ENCODE results near the gene TRIM60. TPM values are rescaled to one million over a fixed set of nuclear protein-coding genes. Genes with fewer than 3 reads are reported as not detected.
"Not testable (repeated sequence)": the region's sequence is repeated elsewhere in the genome, so short reads cannot be mapped to it uniquely, and the experiment has no call there.

Gene TRIM60
- total RNA-seq, 5 donors from 2014 or later (not counting 1 experiment from before 2014, with no cell fraction given), result not detected

DNA sequence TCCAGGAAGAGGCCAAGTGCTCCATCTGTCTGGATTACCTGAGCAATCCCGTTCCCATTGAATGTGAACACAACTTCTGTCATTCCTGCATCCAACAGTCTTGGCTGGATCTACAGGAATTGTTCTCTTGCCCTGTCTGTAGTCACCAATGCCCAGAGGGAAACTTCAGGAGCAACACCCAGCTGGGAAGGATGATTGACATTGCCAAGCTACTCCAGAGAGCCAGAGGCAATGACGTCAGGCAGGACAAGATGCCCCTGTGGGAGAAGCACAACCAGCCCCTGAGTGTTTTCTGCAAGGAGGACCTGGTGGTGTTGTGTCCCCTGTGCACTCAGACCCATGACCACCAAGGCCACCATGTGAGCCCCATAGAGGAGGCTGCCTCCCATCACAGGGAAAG, 21.3 kb upstream of the TRIM60 start:
- Histone ChIP-seq H3K27ac (ENCODE audit: low read length) (no peak overlapping the region), H3K27me3 (replicated peaks in 1 of 2; ENCODE audit: control insufficient read depth in 2 of 2, extremely low read depth in 1 of 2, insufficient read depth in 2 of 2, low read length in 1 of 2) (peaks cover 0 to 12% of the 10 kb centered on the region in 2 experiments), H3K4me1 (ENCODE audit: control insufficient read depth in 1 of 2, extremely low read depth in 1 of 2, insufficient read depth in 2 of 2, low read length in 2 of 2) (no peaks in the 10 kb centered on the region), H3K4me3 (ENCODE audit: control insufficient read depth in 1 of 2, extremely low read depth in 1 of 2, low read length in 1 of 2) (no peak overlapping the region), H3K36me3 (ENCODE audit: control insufficient read depth in 2 of 2, extremely low read depth in 1 of 2, insufficient read depth in 1 of 2, low read length in 1 of 2) (no peaks in the 10 kb centered on the region), H3K9me3 (no peaks in the 10 kb centered on the region)
- Mint-ChIP-seq H3K27me3 (peaks cover 6 to 9% of the 10 kb centered on the region in 2 donors), H3K4me3 (no peak overlapping the region), H3K27ac (no peak overlapping the region), H3K9me3 (no peaks in the 10 kb centered on the region), H3K4me1 (no peaks in the 10 kb centered on the region), H3K36me3 (no peaks in the 10 kb centered on the region)
- no peak for DNase-seq
- WGBS (ENCODE audit: insufficient coverage), result 90% methylated on average over 2 of the region's 2 CpGs
- ChIA-PET CTCF (no interaction called here), POLR2A (no interaction called here)
- ATAC-seq (replicated peaks in 1 of 4), result no peak

DNA sequence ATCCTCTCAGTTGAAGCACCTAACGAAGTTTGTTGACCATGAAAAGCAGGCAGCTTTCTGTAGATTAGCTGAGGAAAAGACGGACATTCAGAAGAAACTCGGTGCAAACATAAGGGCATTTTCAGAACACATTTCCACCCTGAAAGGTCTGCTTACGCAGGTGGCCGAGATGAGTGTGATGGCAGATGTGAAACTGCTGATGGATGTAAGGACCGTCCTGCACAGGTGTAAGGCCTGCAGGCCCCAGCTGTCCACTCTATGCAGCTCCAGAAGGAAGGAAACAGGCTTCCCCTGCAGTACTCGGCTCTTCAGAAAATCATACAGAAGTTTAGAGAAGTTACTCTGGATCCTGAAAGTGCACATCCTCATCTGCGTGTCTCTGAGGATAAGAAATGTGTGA, 20.8 kb upstream of the TRIM60 start:
- no peaks in the 10 kb centered on the region for H3K36me3 ChIP-seq (ENCODE audit: control insufficient read depth in 2 of 2, extremely low read depth in 1 of 2, insufficient read depth in 1 of 2, low read length in 1 of 2)
- ChIA-PET POLR2A (no interaction called here), CTCF (no interaction called here)
- H3K4me3 ChIP-seq (ENCODE audit: control insufficient read depth in 1 of 2, extremely low read depth in 1 of 2, low read length in 1 of 2), result no peak overlapping the region
- H3K9me3 ChIP-seq, result no peaks in the 10 kb centered on the region
- no peaks in the 10 kb centered on the region for H3K4me1 ChIP-seq (ENCODE audit: control insufficient read depth in 1 of 2, extremely low read depth in 1 of 2, insufficient read depth in 2 of 2, low read length in 2 of 2)
- Mint-ChIP-seq H3K36me3 (no peaks in the 10 kb centered on the region), H3K27ac (no peak overlapping the region), H3K9me3 (no peaks in the 10 kb centered on the region), H3K27me3 (peaks cover 6 to 9% of the 10 kb centered on the region in 2 donors), H3K4me3 (no peak overlapping the region), H3K4me1 (no peaks in the 10 kb centered on the region)
- DNase-seq (no peak), ATAC-seq (replicated peaks in 1 of 4) (no peak)
- H3K27ac ChIP-seq (ENCODE audit: low read length), result no peak overlapping the region
- WGBS (ENCODE audit: insufficient coverage), result 71% methylated on average over 5 of the region's 8 CpGs
- peaks cover 0 to 13% of the 10 kb centered on the region in 2 experiments for H3K27me3 ChIP-seq (replicated peaks in 1 of 2; ENCODE audit: control insufficient read depth in 2 of 2, extremely low read depth in 1 of 2, insufficient read depth in 2 of 2, low read length in 1 of 2)

DNA sequence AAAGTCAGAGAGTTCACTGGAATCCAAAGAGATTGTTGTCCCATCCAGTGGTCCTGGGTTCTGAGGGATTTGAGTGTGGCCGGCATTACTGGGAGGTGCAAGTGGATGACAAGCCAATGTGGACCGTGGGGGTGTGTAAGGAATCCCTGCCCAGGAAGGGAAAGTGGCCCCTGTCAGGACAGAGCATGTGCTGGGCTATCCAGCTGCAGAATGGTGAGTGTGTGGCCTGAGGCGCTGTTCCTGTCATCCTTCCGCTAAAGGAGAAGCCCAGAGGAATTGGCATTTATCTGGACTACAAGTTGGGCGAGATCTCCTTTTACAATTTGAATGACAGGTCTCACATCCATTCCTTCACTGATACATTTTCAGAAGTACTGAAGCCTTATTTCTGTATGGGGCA, 20.4 kb upstream of the TRIM60 start:
- no peaks in the 10 kb centered on the region for H3K4me1 ChIP-seq (ENCODE audit: control insufficient read depth in 1 of 2, extremely low read depth in 1 of 2, insufficient read depth in 2 of 2, low read length in 2 of 2)
- H3K27ac ChIP-seq (ENCODE audit: low read length), result no peak overlapping the region
- DNase-seq (no peak), ATAC-seq (replicated peaks in 1 of 4) (no peak)
- H3K36me3 ChIP-seq (ENCODE audit: control insufficient read depth in 2 of 2, extremely low read depth in 1 of 2, insufficient read depth in 1 of 2, low read length in 1 of 2), result no peaks in the 10 kb centered on the region
- H3K9me3 ChIP-seq, result no peaks in the 10 kb centered on the region
- H3K27me3 ChIP-seq (replicated peaks in 1 of 2; ENCODE audit: control insufficient read depth in 2 of 2, extremely low read depth in 1 of 2, insufficient read depth in 2 of 2, low read length in 1 of 2), result peaks cover 0 to 13% of the 10 kb centered on the region in 2 experiments
- H3K9me3 Mint-ChIP-seq, result no peaks in the 10 kb centered on the region
- H3K4me1 Mint-ChIP-seq, result no peaks in the 10 kb centered on the region
- no peaks in the 10 kb centered on the region for H3K36me3 Mint-ChIP-seq
- H3K27me3 Mint-ChIP-seq, result peaks cover 5 to 6% of the 10 kb centered on the region in 2 donors
- H3K27ac Mint-ChIP-seq, result no peak overlapping the region
- CTCF ChIA-PET, result no interaction called here
- H3K4me3 Mint-ChIP-seq, result no peak overlapping the region
- POLR2A ChIA-PET, result no interaction called here
- H3K4me3 ChIP-seq (ENCODE audit: control insufficient read depth in 1 of 2, extremely low read depth in 1 of 2, low read length in 1 of 2), result no peak overlapping the region
- WGBS (ENCODE audit: insufficient coverage), result 86% methylated on average over 2 of the region's 5 CpGs

DNA sequence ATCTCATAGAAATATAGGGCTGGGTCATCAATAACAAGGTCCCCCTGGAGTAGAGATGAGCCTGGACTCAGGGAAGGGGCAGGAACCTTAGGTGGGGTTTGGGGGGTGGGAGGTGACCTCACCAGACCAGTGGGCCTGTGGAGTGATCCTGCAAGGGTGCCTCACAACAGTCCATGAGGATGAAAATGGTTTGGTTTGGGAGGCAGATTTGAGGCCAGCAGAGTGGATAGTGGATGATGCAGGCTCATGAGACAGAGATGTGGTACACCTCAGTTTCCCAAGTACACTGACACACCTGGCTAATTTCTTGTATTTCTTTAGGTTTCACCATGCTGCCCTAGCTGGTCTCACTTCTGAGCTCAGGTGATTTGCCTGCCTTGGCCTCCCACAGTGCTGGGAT, 18.1 kb upstream of the TRIM60 start:
- H3K4me1 ChIP-seq (ENCODE audit: control insufficient read depth in 1 of 2, extremely low read depth in 1 of 2, insufficient read depth in 2 of 2, low read length in 2 of 2), result no peaks in the 10 kb centered on the region
- Mint-ChIP-seq H3K9me3 (no peaks in the 10 kb centered on the region), H3K4me3 (no peak overlapping the region), H3K27ac (no peak overlapping the region), H3K27me3 (peaks cover 0 to 6% of the 10 kb centered on the region in 2 donors), H3K4me1 (no peaks in the 10 kb centered on the region), H3K36me3 (no peaks in the 10 kb centered on the region)
- no peaks in the 10 kb centered on the region for H3K36me3 ChIP-seq (ENCODE audit: control insufficient read depth in 2 of 2, extremely low read depth in 1 of 2, insufficient read depth in 1 of 2, low read length in 1 of 2)
- CTCF ChIA-PET, result no interaction called here
- peaks cover 0 to 13% of the 10 kb centered on the region in 2 experiments for H3K27me3 ChIP-seq (replicated peaks in 1 of 2; ENCODE audit: control insufficient read depth in 2 of 2, extremely low read depth in 1 of 2, insufficient read depth in 2 of 2, low read length in 1 of 2)
- POLR2A ChIA-PET, result no interaction called here
- no peak overlapping the region for H3K4me3 ChIP-seq (ENCODE audit: control insufficient read depth in 1 of 2, extremely low read depth in 1 of 2, low read length in 1 of 2)
- no peak overlapping the region for H3K27ac ChIP-seq (ENCODE audit: low read length)
- no peaks in the 10 kb centered on the region for H3K9me3 ChIP-seq
- DNase-seq (no peak), ATAC-seq (replicated peaks in 1 of 4) (no peak)

DNA sequence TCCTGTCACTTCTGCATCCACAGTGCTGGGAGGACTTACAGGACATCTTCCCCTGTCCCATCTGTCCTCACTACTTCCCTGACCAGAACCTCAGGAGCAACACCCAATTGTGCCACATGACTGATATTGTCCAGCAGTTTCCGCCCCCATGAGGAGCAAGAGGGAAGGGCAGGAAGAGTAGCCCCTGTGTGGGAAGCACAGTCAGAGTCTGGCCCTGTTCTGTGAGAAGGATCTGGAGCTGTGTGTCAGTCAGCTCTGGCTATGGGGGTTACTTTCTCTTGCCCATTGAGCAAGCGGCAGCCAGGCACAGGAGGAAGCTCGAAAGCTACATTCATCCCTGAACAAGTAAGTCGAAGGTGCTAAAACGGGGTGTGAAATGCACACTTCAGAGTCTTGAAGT, 14.8 kb upstream of the TRIM60 start:
- no peaks in the 10 kb centered on the region for H3K27me3 Mint-ChIP-seq
- no peaks in the 10 kb centered on the region for H3K4me1 Mint-ChIP-seq

DNA sequence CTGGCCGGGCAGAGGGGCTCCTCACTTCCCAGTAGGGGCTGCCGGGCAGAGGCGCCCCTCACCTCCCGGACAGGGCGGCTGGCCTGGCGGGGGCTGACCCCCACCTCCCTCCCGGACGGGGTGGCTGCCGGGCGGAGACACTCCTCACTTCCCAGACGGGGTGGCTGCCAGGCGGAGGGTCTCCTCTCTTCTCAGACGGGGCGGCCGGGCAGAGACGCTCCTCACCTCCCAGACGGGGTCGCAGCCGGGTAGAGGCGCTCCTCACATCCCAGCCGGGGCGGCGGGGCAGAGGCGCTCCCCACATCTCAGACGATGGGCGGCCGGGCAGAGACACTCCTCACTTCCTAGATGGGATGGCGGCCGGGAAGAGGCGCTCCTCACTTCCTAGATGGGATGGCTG, 11.8 kb upstream of the TRIM60 start:
- H3K27ac ChIP-seq (ENCODE audit: low read length); H3K36me3 Mint-ChIP-seq; H3K4me3 Mint-ChIP-seq; H3K9me3 Mint-ChIP-seq; H3K9me3 ChIP-seq; POLR2A ChIA-PET; H3K4me3 ChIP-seq (ENCODE audit: control insufficient read depth in 1 of 2, extremely low read depth in 1 of 2, low read length in 1 of 2); H3K27me3 Mint-ChIP-seq; H3K4me1 Mint-ChIP-seq; H3K36me3 ChIP-seq (ENCODE audit: control insufficient read depth in 2 of 2, extremely low read depth in 1 of 2, insufficient read depth in 1 of 2, low read length in 1 of 2); ATAC-seq (replicated peaks in 1 of 4); H3K27ac Mint-ChIP-seq; CTCF ChIA-PET; H3K27me3 ChIP-seq (replicated peaks in 1 of 2; ENCODE audit: control insufficient read depth in 2 of 2, extremely low read depth in 1 of 2, insufficient read depth in 2 of 2, low read length in 1 of 2); DNase-seq; H3K4me1 ChIP-seq (ENCODE audit: control insufficient read depth in 1 of 2, extremely low read depth in 1 of 2, insufficient read depth in 2 of 2, low read length in 2 of 2): not testable (repeated sequence)
- WGBS (ENCODE audit: insufficient coverage), result 88% methylated on average over 7 of the region's 30 CpGs

More for the DNA sequence above, 14.8 kb upstream of the TRIM60 start:
- Mint-ChIP-seq H3K27ac (no peak overlapping the region), H3K36me3 (no peaks in the 10 kb centered on the region), H3K4me3 (no peak overlapping the region), H3K9me3 (no peaks in the 10 kb centered on the region)
- Histone ChIP-seq H3K36me3 (ENCODE audit: control insufficient read depth in 2 of 2, extremely low read depth in 1 of 2, insufficient read depth in 1 of 2, low read length in 1 of 2) (no peaks in the 10 kb centered on the region), H3K4me3 (ENCODE audit: control insufficient read depth in 1 of 2, extremely low read depth in 1 of 2, low read length in 1 of 2) (no peak overlapping the region), H3K4me1 (ENCODE audit: control insufficient read depth in 1 of 2, extremely low read depth in 1 of 2, insufficient read depth in 2 of 2, low read length in 2 of 2) (no peaks in the 10 kb centered on the region), H3K27me3 (replicated peaks in 1 of 2; ENCODE audit: control insufficient read depth in 2 of 2, extremely low read depth in 1 of 2, insufficient read depth in 2 of 2, low read length in 1 of 2) (peaks cover 0 to 4% of the 10 kb centered on the region in 2 experiments), H3K27ac (ENCODE audit: low read length) (no peak overlapping the region), H3K9me3 (no peaks in the 10 kb centered on the region)
- CTCF ChIA-PET, result no interaction called here
- WGBS (ENCODE audit: insufficient coverage), result 62% methylated on average over 5 of the region's 5 CpGs
- POLR2A ChIA-PET, result no interaction called here
- DNase-seq (no peak), ATAC-seq (replicated peaks in 1 of 4) (no peak)

DNA sequence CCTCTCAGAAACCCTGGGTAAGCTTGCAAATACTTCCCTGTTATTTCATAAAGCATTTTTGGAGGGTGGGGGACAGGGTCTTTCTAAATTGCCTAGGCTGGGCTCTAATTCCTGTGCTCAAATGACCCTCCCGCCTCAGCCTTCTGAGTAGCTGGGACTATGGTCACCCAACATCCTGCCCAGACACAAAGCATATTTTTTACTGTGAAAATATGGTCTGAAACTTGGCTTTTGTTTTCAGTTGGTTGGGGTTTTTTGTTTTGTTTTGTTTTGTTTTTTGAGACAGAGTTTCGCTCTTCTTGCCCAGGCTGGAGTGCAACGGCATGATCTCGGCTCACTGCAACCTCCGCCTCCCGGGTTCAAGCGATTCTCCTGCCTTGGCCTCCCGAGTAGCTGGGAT, 6.0 kb upstream of the TRIM60 start:
- H3K27me3 Mint-ChIP-seq; H3K4me1 Mint-ChIP-seq; H3K4me1 ChIP-seq (ENCODE audit: control insufficient read depth in 1 of 2, extremely low read depth in 1 of 2, insufficient read depth in 2 of 2, low read length in 2 of 2); H3K9me3 Mint-ChIP-seq; H3K36me3 ChIP-seq (ENCODE audit: control insufficient read depth in 2 of 2, extremely low read depth in 1 of 2, insufficient read depth in 1 of 2, low read length in 1 of 2); DNase-seq; POLR2A ChIA-PET; H3K4me3 Mint-ChIP-seq; ATAC-seq (replicated peaks in 1 of 4); H3K36me3 Mint-ChIP-seq; H3K4me3 ChIP-seq (ENCODE audit: control insufficient read depth in 1 of 2, extremely low read depth in 1 of 2, low read length in 1 of 2); H3K27ac Mint-ChIP-seq; H3K9me3 ChIP-seq; H3K27me3 ChIP-seq (replicated peaks in 1 of 2; ENCODE audit: control insufficient read depth in 2 of 2, extremely low read depth in 1 of 2, insufficient read depth in 2 of 2, low read length in 1 of 2); H3K27ac ChIP-seq (ENCODE audit: low read length): not testable (repeated sequence)
- CTCF ChIA-PET, result interaction anchor here in 1 of 2 donors (0.5 kb wide), 1 partner anchor 108 kb away, joined by 6 read pairs; no protein-coding TSS in a partner anchor
- no CpG with 5 or more reads among the region's 8 CpGs for WGBS (ENCODE audit: insufficient coverage)

All from T-cell (primary cell).